GM12865 (cell line): ENCODE results near the gene TNFAIP2.
"Not testable (repeated sequence)": the region's sequence is repeated elsewhere in the genome, so short reads cannot be mapped to it uniquely, and the experiment has no call there.

Experiments
- DNase-seq: peaks from one replicate; pipeline ENCODE4 v3.0.0; 2010; ENCODE audit warnings: low read depth
- H3K4me3 ChIP-seq: 2 replicates; pipeline ENCODE4 v1.5.1; 2011; ENCODE audit warnings: mild to moderate bottlenecking, low read depth, low read length, control low read depth
- CTCF ChIP-seq: IDR thresholded peaks from 2 replicates; pipeline ENCODE4 v1.5.1; 2011; ENCODE audit warnings: low read length, control low read depth, low read depth, inconsistent platforms; ENCODE audit not compliant: insufficient read depth; ENCODE audit errors: missing control alignments

The TNFAIP2 gene

GRCh38 chr14:103146141-103146709, 23.0 kb downstream of the TNFAIP2 start:
- DNase-seq = no peak
- no peak overlapping the region for H3K4me3 ChIP-seq
- TF ChIP-seq CTCF = no peak

GRCh38 chr14:103149351-103150237, 26.3 kb downstream of the TNFAIP2 start:
- no peak for DNase-seq
- no peak for TF ChIP-seq CTCF
- H3K4me3 ChIP-seq = no peak overlapping the region

GRCh38 chr14:103151270-103151945, 28.1 kb downstream of the TNFAIP2 start:
- no peak for TF ChIP-seq CTCF
- H3K4me3 ChIP-seq = no peak overlapping the region
- DNase-seq = peak; percentile 19

- no peak overlapping the region for H3K4me3 ChIP-seq
- no peak for TF ChIP-seq CTCF
- peak; percentile 21 for DNase-seq
Observed at GRCh38 chr14:103155010-103155409, 31.7 kb downstream of the TNFAIP2 start.

GRCh38 chr14:103155416-103155815, 32.2 kb downstream of the TNFAIP2 start:
- DNase-seq, H3K4me3 ChIP-seq: not testable (repeated sequence)

GRCh38 chr14:103155826-103156394, 32.6 kb downstream of the TNFAIP2 start:
- TF ChIP-seq CTCF = no peak
- DNase-seq = no peak
- no peak overlapping the region for H3K4me3 ChIP-seq
